ENCODE results near the gene ANAPC15. TPM values are rescaled to one million over a fixed set of nuclear protein-coding genes. Genes with fewer than 3 reads are reported as not detected.

ANAPC15 gene
- total RNA-seq, 1 experiment from 2014 or later: 98.6 TPM

DNA sequence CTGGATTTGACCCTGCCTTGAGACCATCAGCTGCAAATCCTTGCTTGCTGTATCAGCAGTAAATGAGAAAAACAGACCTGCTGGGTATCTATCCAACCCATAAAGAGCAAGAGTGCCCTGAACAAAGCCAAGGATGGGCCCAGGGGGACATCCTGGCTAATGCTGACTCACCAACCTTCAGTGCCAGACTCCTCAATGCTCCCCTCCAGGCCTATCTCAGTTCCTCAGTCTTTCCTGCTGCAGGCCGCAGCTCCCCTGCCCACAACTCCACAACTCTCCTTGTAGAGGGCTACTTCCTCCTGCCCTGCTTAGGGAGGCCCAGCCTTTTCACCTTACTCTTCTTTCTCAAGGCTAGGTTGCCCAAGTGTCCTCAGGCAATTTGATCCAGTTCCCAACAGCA, 12.0 kb downstream of the ANAPC15 start:
- H3K9me3 Mint-ChIP-seq (ENCODE audit: unreplicated experiment): no peaks in the 10 kb centered on the region
- Histone ChIP-seq H3K4me3 (ENCODE audit: low read depth, low read length) (no peak overlapping the region), H3K36me3 (ENCODE audit: control insufficient read depth, insufficient read depth, low read length) (peaks cover 11% of the 10 kb centered on the region), H3K27me3 (replicated peaks; ENCODE audit: control insufficient read depth, insufficient read depth, low read length) (no peaks in the 10 kb centered on the region), H3K4me1 (peaks cover 18% of the 10 kb centered on the region), H3K9me3 (no peaks in the 10 kb centered on the region)
- peak overlapping the region; percentile 98 for H3K27ac Mint-ChIP-seq (ENCODE audit: unreplicated experiment)
- no peaks in the 10 kb centered on the region for H3K27me3 Mint-ChIP-seq (ENCODE audit: insufficient read depth, unreplicated experiment)
- peaks cover 26% of the 10 kb centered on the region for H3K4me1 Mint-ChIP-seq (ENCODE audit: low read depth, unreplicated experiment)
- TF ChIP-seq, protein P1, sequence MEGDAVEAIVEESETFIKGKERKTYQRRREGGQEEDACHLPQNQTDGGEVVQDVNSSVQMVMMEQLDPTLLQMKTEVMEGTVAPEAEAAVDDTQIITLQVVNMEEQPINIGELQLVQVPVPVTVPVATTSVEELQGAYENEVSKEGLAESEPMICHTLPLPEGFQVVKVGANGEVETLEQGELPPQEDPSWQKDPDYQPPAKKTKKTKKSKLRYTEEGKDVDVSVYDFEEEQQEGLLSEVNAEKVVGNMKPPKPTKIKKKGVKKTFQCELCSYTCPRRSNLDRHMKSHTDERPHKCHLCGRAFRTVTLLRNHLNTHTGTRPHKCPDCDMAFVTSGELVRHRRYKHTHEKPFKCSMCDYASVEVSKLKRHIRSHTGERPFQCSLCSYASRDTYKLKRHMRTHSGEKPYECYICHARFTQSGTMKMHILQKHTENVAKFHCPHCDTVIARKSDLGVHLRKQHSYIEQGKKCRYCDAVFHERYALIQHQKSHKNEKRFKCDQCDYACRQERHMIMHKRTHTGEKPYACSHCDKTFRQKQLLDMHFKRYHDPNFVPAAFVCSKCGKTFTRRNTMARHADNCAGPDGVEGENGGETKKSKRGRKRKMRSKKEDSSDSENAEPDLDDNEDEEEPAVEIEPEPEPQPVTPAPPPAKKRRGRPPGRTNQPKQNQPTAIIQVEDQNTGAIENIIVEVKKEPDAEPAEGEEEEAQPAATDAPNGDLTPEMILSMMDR (IDR thresholded peaks at IDR 0.05; ENCODE audit: insufficient read depth in 1 of 2, low read depth in 1 of 2, low read length in 1 of 2, severe bottlenecking in 1 of 2, unreplicated experiment in 1 of 2): no peak
- intact Hi-C loops (cut with micrococcal nuclease; ENCODE audit: unreplicated experiment): no loop called here
- POLR2A ChIA-PET: no interaction called here
- H3K36me3 Mint-ChIP-seq (ENCODE audit: insufficient read depth, unreplicated experiment): peaks cover 55% of the 10 kb centered on the region
- no peak overlapping the region for H3K4me3 Mint-ChIP-seq (ENCODE audit: unreplicated experiment)
- no TSS peak for BruUV-seq (replicated peaks)
- DNase-seq: no peak
- CTCF ChIA-PET: interaction anchor here (0.9 to 2.5 kb wide), 3 partner anchors 9 to 75 kb away, joined by 3 to 8 read pairs (median 3); partner anchors contain the start of gene ANAPC15

- H3K27me3 Mint-ChIP-seq (ENCODE audit: insufficient read depth, unreplicated experiment): no peaks in the 10 kb centered on the region
- Histone ChIP-seq H3K4me1 (peaks cover 18% of the 10 kb centered on the region), H3K9me3 (no peaks in the 10 kb centered on the region), H3K4me3 (ENCODE audit: low read depth, low read length) (no peak overlapping the region), H3K27me3 (replicated peaks; ENCODE audit: control insufficient read depth, insufficient read depth, low read length) (no peaks in the 10 kb centered on the region), H3K36me3 (ENCODE audit: control insufficient read depth, insufficient read depth, low read length) (peaks cover 11% of the 10 kb centered on the region)
- TF ChIP-seq, protein P1 (IDR thresholded peaks at IDR 0.05; ENCODE audit: insufficient read depth in 1 of 2, low read depth in 1 of 2, low read length in 1 of 2, severe bottlenecking in 1 of 2, unreplicated experiment in 1 of 2): no peak
- ChIA-PET CTCF (interaction anchor here (1.5 to 2.5 kb wide), 3 partner anchors 9 to 75 kb away, joined by 3 to 8 read pairs (median 7); partner anchors contain the start of gene ANAPC15), POLR2A (no interaction called here)
- no peak overlapping the region for H3K4me3 Mint-ChIP-seq (ENCODE audit: unreplicated experiment)
- H3K4me1 Mint-ChIP-seq (ENCODE audit: low read depth, unreplicated experiment): peaks cover 26% of the 10 kb centered on the region
- no peaks in the 10 kb centered on the region for H3K9me3 Mint-ChIP-seq (ENCODE audit: unreplicated experiment)
- intact Hi-C loops (cut with micrococcal nuclease; ENCODE audit: unreplicated experiment): no loop called here
- BruUV-seq (replicated peaks): no TSS peak
- peaks cover 60% of the 10 kb centered on the region for H3K36me3 Mint-ChIP-seq (ENCODE audit: insufficient read depth, unreplicated experiment)
- no peak for DNase-seq
- no peak overlapping the region for H3K27ac Mint-ChIP-seq (ENCODE audit: unreplicated experiment)
These were observed 12.5 kb downstream of the ANAPC15 start for GRCh38 chr11:72100009-72100408.

GRCh38 chr11:72098741-72099140, 13.8 kb downstream of the ANAPC15 start:
- Mint-ChIP-seq H3K36me3 (ENCODE audit: insufficient read depth, unreplicated experiment) (peaks cover 61% of the 10 kb centered on the region), H3K4me3 (ENCODE audit: unreplicated experiment) (no peak overlapping the region), H3K27ac (ENCODE audit: unreplicated experiment) (no peak overlapping the region), H3K27me3 (ENCODE audit: insufficient read depth, unreplicated experiment) (no peaks in the 10 kb centered on the region), H3K4me1 (ENCODE audit: low read depth, unreplicated experiment) (peaks cover 19% of the 10 kb centered on the region), H3K9me3 (ENCODE audit: unreplicated experiment) (no peaks in the 10 kb centered on the region)
- peaks cover 11% of the 10 kb centered on the region for H3K4me1 ChIP-seq
- ChIA-PET CTCF (interaction anchor here (2.5 kb wide), 1 partner anchor 74 kb away, joined by 7 read pairs; no protein-coding TSS in a partner anchor), POLR2A (interaction anchor here (0.9 kb wide), 1 partner anchor 13 kb away, joined by 4 read pairs; no protein-coding TSS in a partner anchor)
- no peaks in the 10 kb centered on the region for H3K9me3 ChIP-seq
- DNase-seq: no peak
- intact Hi-C loops (cut with micrococcal nuclease; ENCODE audit: unreplicated experiment): no loop called here
- H3K36me3 ChIP-seq (ENCODE audit: control insufficient read depth, insufficient read depth, low read length): peaks cover 11% of the 10 kb centered on the region
- no TSS peak for BruUV-seq (replicated peaks)
- H3K27me3 ChIP-seq (replicated peaks; ENCODE audit: control insufficient read depth, insufficient read depth, low read length): no peaks in the 10 kb centered on the region
- TF ChIP-seq, protein P1 (IDR thresholded peaks at IDR 0.05; ENCODE audit: insufficient read depth in 1 of 2, low read depth in 1 of 2, low read length in 1 of 2, severe bottlenecking in 1 of 2, unreplicated experiment in 1 of 2): no peak
- no peak overlapping the region for H3K4me3 ChIP-seq (ENCODE audit: low read depth, low read length)

Data from Caco-2 (cell line).